ENCODE data around the gene PSORS1C2. TPM values are rescaled to one million over a fixed set of nuclear protein-coding genes. Genes with fewer than 3 reads are reported as not detected.

Gene PSORS1C2
- total RNA-seq, 3 donors from 2014 or later = not detected

DNA sequence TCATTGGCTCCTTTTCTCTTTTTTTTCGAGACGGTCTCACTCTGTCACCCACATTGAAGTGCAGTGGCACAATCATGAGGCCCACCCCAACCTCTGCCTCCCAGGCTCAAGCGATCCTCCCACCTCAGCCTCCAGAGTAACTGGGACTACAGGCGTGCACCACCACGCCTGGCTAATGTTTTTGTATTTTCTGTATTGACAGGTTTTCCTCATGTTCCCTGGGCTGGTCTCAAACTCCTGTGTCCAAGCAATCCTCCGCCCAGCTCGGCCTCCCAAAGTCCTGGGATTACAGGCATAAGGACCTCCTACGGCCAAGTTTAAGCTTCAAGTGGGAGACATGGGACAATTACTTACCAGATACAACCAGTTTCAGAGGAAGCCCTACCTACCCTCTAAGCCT, 41.0 kb upstream of the PSORS1C2 start:
- Histone ChIP-seq H3K9me3 (no peaks in the 10 kb centered on the region), H3K4me3 (no peak overlapping the region), H3K4me1 (ENCODE audit: low read depth) (peaks cover 11% of the 10 kb centered on the region), H3K36me3 (ENCODE audit: low read depth) (no peaks in the 10 kb centered on the region)
- DNase-seq = no peak
- intact Hi-C loops (cut with DNase I, micrococcal nuclease) = no loop called here
- TF ChIP-seq, protein P1, sequence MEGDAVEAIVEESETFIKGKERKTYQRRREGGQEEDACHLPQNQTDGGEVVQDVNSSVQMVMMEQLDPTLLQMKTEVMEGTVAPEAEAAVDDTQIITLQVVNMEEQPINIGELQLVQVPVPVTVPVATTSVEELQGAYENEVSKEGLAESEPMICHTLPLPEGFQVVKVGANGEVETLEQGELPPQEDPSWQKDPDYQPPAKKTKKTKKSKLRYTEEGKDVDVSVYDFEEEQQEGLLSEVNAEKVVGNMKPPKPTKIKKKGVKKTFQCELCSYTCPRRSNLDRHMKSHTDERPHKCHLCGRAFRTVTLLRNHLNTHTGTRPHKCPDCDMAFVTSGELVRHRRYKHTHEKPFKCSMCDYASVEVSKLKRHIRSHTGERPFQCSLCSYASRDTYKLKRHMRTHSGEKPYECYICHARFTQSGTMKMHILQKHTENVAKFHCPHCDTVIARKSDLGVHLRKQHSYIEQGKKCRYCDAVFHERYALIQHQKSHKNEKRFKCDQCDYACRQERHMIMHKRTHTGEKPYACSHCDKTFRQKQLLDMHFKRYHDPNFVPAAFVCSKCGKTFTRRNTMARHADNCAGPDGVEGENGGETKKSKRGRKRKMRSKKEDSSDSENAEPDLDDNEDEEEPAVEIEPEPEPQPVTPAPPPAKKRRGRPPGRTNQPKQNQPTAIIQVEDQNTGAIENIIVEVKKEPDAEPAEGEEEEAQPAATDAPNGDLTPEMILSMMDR (IDR thresholded peaks at IDR 0.05) = no peak
- no peak for ATAC-seq

DNA sequence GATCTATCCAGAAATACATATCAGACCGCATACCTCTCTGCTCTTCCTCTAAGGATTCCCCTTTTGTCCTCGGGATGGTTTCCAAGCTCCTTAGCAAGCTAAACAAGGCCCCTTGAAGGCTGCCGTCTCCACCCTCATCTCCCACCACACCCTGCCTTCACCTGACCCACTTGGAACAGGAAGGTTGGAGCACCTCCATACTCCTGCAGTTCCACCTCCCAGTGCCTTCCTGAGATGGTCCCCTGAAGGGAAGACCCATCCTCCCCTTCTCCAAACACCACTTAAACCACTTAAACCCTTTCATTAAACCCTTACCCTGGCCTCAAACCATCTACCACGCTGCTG, 40.1 kb upstream of the PSORS1C2 start:
- DNase-seq (peak in 1 of 3 donors; percentile 52), ATAC-seq (peak; percentile 68)
- H3K36me3 ChIP-seq (ENCODE audit: low read depth) = no peaks in the 10 kb centered on the region
- intact Hi-C loops (cut with DNase I, micrococcal nuclease) = no loop called here
- TF ChIP-seq, protein P1 (IDR thresholded peaks at IDR 0.05) = no peak
- peaks cover 11% of the 10 kb centered on the region for H3K4me1 ChIP-seq (ENCODE audit: low read depth)
- H3K9me3 ChIP-seq = no peaks in the 10 kb centered on the region
- no peak overlapping the region for H3K4me3 ChIP-seq

DNA sequence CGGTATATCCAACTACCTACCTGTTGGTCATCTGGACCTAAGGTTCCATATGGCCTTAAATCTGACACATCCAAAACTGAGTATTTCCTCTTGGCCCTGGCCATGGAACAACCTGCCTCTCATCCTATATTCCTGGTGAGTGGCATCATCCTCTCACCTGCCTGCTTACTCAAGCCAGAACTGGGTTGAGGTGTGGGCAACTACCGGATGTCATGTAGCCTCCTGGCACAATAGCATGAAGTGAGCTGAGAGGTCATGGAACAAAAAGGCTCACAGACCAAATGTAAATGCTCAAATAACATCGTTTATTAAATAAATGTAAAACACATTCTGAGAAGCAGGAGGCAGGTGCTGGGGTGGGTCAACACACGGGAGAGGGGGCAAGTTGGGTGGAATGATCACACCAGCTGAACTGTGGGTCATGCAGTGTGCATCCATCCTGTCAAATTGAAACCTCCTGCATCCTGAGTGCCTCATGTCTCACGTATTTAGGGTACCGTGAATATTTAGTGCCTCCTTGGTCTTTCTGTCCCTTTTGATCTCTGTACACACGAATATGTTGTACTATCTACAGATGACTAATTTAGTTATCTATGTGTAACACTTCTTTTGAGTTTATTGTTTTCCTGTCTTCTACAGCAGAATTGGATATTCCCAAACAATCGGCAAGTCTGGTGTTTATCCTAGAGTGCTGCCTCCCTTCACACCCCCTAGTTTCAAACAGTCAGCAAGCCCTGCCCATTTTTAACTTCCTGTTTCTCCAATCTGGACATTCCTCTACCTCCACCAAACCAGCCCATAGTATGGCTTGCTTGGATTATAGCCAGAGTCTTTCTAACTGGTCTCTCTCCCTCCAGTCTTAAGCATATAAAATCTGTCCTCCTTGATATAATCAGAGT, 39.5 kb upstream of the PSORS1C2 start:
- H3K36me3 ChIP-seq (ENCODE audit: low read depth) = no peaks in the 10 kb centered on the region
- no peaks in the 10 kb centered on the region for H3K9me3 ChIP-seq
- TF ChIP-seq, protein P1 (IDR thresholded peaks at IDR 0.05) = no peak
- peaks cover 11% of the 10 kb centered on the region for H3K4me1 ChIP-seq (ENCODE audit: low read depth)
- ATAC-seq (peak; percentile 88), DNase-seq (peak in 1 of 3 donors; percentile 40)
- intact Hi-C loops (cut with DNase I, micrococcal nuclease) = no loop called here
- no peak overlapping the region for H3K4me3 ChIP-seq

DNA sequence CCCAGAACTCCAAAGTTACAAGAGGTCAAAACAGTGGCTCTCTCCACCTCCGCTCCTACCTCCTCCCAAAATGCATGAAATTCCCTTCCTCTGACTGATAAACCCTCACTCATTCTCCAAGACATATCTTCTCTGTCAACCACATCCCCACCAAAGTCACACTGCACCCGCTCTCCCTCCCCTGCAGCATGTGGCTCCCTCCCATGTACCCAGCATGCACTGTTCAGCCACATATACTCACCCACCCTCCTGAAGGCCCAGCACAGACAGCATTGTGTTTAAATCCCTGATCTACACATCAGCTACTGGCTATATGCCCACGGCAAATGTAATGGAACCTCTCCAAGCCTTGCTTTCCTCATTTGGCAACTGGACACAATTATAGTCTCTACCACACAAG, 37.1 kb upstream of the PSORS1C2 start:
- Histone ChIP-seq H3K9me3 (no peaks in the 10 kb centered on the region), H3K4me3 (no peak overlapping the region), H3K36me3 (ENCODE audit: low read depth) (no peaks in the 10 kb centered on the region), H3K4me1 (ENCODE audit: low read depth) (peaks cover 11% of the 10 kb centered on the region)
- DNase-seq (no peak), ATAC-seq (no peak)
- intact Hi-C loops (cut with DNase I, micrococcal nuclease) = no loop called here
- TF ChIP-seq, protein P1 (IDR thresholded peaks at IDR 0.05) = no peak

DNA sequence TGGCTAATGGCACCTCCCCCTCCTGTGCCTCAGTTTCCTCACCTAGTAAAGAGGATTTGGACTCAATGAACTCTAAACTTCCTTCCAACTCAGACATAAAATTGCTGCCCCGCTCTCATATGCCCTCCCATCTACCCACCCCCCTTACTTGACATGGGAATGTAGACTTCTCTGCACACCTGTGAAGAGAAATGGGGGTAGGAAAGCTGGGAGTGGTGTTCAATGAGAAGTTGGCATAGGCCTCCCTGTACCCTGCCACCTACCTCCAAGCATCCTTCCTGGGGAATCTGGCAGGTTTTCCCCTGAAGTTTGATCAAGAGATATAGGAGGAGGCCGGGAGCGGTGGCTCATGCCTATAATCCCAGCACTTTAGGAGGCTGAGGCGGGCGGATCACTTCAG, 35.5 kb upstream of the PSORS1C2 start:
- Histone ChIP-seq H3K36me3 (ENCODE audit: low read depth) (no peaks in the 10 kb centered on the region), H3K4me3 (no peak overlapping the region), H3K9me3 (no peaks in the 10 kb centered on the region), H3K4me1 (ENCODE audit: low read depth) (peaks cover 11% of the 10 kb centered on the region)
- TF ChIP-seq, protein P1 (IDR thresholded peaks at IDR 0.05) = no peak
- DNase-seq (no peak), ATAC-seq (no peak)
- intact Hi-C loops (cut with DNase I, micrococcal nuclease) = no loop called here
